WTC11 (cell line): ENCODE measurements around the gene TCF7L2. TPM values are rescaled to one million over a fixed set of nuclear protein-coding genes. Genes with fewer than 3 reads are reported as not detected.

Experiments
- ATAC-seq: fragments of 200-7000 bp; cut with Tn5 transposase; 2 replicates; pipeline ENCODE4 v1.10.0; 2021; ENCODE audit warnings: mild to moderate bottlenecking, moderate library complexity
- CTCF ChIA-PET: fragments of 300-600 bp; sonication (Branson Sonifier 250); formaldehyde crosslinking; loops from one replicate; lab custom pipeline; 2021; ENCODE audit warnings: antibody characterized with exemption; lab: Charles Lee
- POLR2A ChIA-PET: fragments of 350-600 bp; sonication (Branson Sonifier 250); formaldehyde crosslinking; loops from one replicate; lab custom pipeline; 2021; ENCODE audit warnings: antibody characterized with exemption; lab: Charles Lee
- DNase-seq: peaks from one replicate; pipeline ENCODE4 v3.0.0; 2021; ENCODE audit warnings: low spot score
- H3K27ac Mint-ChIP-seq: 2 replicates; pipeline ENCODE4 v1.8.0; 2021; ENCODE audit warnings: mixed read lengths
- H3K27me3 Mint-ChIP-seq: 2 replicates; pipeline ENCODE4 v1.8.0; 2021; ENCODE audit warnings: low read depth, mild to moderate bottlenecking, moderate library complexity, mixed read lengths
- H3K36me3 Mint-ChIP-seq: 2 replicates; pipeline ENCODE4 v1.8.0; 2021; ENCODE audit warnings: mixed read lengths
- H3K4me1 Mint-ChIP-seq: 2 replicates; pipeline ENCODE4 v1.8.0; 2022; ENCODE audit warnings: mixed read lengths
- H3K4me3 Mint-ChIP-seq: 2 replicates; pipeline ENCODE4 v1.8.0; 2021; ENCODE audit warnings: mild to moderate bottlenecking, moderate library complexity, mixed read lengths
- H3K9me3 Mint-ChIP-seq: 2 replicates; pipeline ENCODE4 v1.8.0; 2021; ENCODE audit warnings: mixed read lengths
- AR ChIP-seq: fragments of 250-450 bp; sonication (Bioruptor Pico); IDR thresholded peaks from 2 replicates; pipeline ENCODE4 v1.9.0; 2021; ENCODE audit warnings: mild to moderate bottlenecking
- ETV6 ChIP-seq: sonication (generic); formaldehyde crosslinking; IDR thresholded peaks from 2 replicates; pipeline ENCODE4 v1.8.1; 2022; ENCODE audit warnings: mild to moderate bottlenecking, missing genetic modification reagents
- FOXK1 ChIP-seq: sonication (generic); formaldehyde crosslinking; IDR thresholded peaks from 2 replicates; pipeline ENCODE4 v1.8.0; 2022; ENCODE audit warnings: mild to moderate bottlenecking, moderate library complexity, missing genetic modification reagents
- FOXP1 ChIP-seq: sonication (generic); formaldehyde crosslinking; IDR thresholded peaks from 2 replicates; pipeline ENCODE4 v1.8.0; 2022; ENCODE audit warnings: missing genetic modification reagents, mild to moderate bottlenecking, moderate library complexity, borderline replicate concordance
- GABPB1 ChIP-seq: sonication (generic); formaldehyde crosslinking; IDR thresholded peaks from 2 replicates; pipeline ENCODE4 v1.8.1; 2023; ENCODE audit warnings: mild to moderate bottlenecking, missing genetic modification reagents
- GTF2I ChIP-seq: fragments of 250-450 bp; sonication (Bioruptor Pico); conservative IDR thresholded peaks from 2 replicates; pipeline ENCODE4 v1.4.0; 2021; ENCODE audit warnings: mild to moderate bottlenecking
- IRF1 ChIP-seq: sonication (generic); formaldehyde crosslinking; IDR thresholded peaks from 2 replicates; pipeline ENCODE4 v1.8.0; 2023; ENCODE audit warnings: missing genetic modification reagents
- IRF2 ChIP-seq: sonication (generic); formaldehyde crosslinking; IDR thresholded peaks from 2 replicates; pipeline ENCODE4 v1.8.0; 2022; ENCODE audit warnings: low read depth, missing genetic modification reagents, borderline replicate concordance
- NFE2L1 ChIP-seq: sonication (generic); formaldehyde crosslinking; IDR thresholded peaks from 2 replicates; pipeline ENCODE4 v1.8.1; 2023; ENCODE audit warnings: missing genetic modification reagents
- NR2C2 ChIP-seq: sonication (generic); formaldehyde crosslinking; IDR thresholded peaks from 2 replicates; pipeline ENCODE4 v1.8.0; 2022; ENCODE audit warnings: mild to moderate bottlenecking, missing genetic modification reagents
- OVOL2 ChIP-seq: fragments of 250-450 bp; sonication (Bioruptor Pico); IDR thresholded peaks from 2 replicates; pipeline ENCODE4 v1.9.0; 2021; ENCODE audit warnings: mild to moderate bottlenecking, borderline replicate concordance
- SMAD4 ChIP-seq: sonication (generic); formaldehyde crosslinking; IDR thresholded peaks from 2 replicates; pipeline ENCODE4 v1.8.0; 2022; ENCODE audit warnings: mild to moderate bottlenecking, missing genetic modification reagents
- ZNF121 ChIP-seq: sonication (generic); formaldehyde crosslinking; IDR thresholded peaks from 2 replicates; pipeline ENCODE4 v1.8.0; 2023; ENCODE audit warnings: missing genetic modification reagents
- ZNF138 ChIP-seq: sonication (generic); formaldehyde crosslinking; conservative IDR thresholded peaks from 2 replicates; pipeline ENCODE4 v1.8.1; 2022; ENCODE audit warnings: mild to moderate bottlenecking, moderate library complexity, missing genetic modification reagents
- ZNF219 ChIP-seq: sonication (generic); formaldehyde crosslinking; IDR thresholded peaks from 2 replicates; pipeline ENCODE4 v1.8.0; 2023; ENCODE audit warnings: missing genetic modification reagents, mild to moderate bottlenecking, borderline replicate concordance
- ZNF263 ChIP-seq: sonication (generic); formaldehyde crosslinking; IDR thresholded peaks from 2 replicates; pipeline ENCODE4 v1.8.1; 2022; ENCODE audit warnings: low read depth, mild to moderate bottlenecking, moderate library complexity, missing genetic modification reagents
- ZNF416 ChIP-seq: fragments of 250-450 bp; sonication (Bioruptor Pico); IDR thresholded peaks from 2 replicates; pipeline ENCODE4 v1.9.0; 2021; ENCODE audit warnings: mild to moderate bottlenecking, inconsistent platforms
- total RNA-seq: library from RNA; stranded (reverse); gene quantifications from 3 replicates; pipeline ENCODE4 v1.2.3, GENCODE V29; 2021
- TF ChIP-seq, protein P1 (sequence below): sonication (generic); formaldehyde crosslinking; IDR thresholded peaks from 2 replicates; pipeline ENCODE4 v1.8.1; 2022; ENCODE audit warnings: mild to moderate bottlenecking, missing genetic modification reagents, moderate library complexity, borderline replicate concordance
- TF ChIP-seq, protein P2 (sequence below): sonication (generic); formaldehyde crosslinking; IDR thresholded peaks from 2 replicates; pipeline ENCODE4 v1.8.0; 2022; ENCODE audit warnings: mild to moderate bottlenecking, missing genetic modification reagents
- TF ChIP-seq, protein P3 (sequence below): sonication (generic); formaldehyde crosslinking; IDR thresholded peaks from 2 replicates; pipeline ENCODE4 v1.8.1; 2023; ENCODE audit warnings: mild to moderate bottlenecking, missing genetic modification reagents, borderline replicate concordance

Gene TCF7L2
- total RNA-seq, 1 experiment from 2014 or later, result 44.5 TPM

- Mint-ChIP-seq H3K4me3 (no peak overlapping the region), H3K27me3 (no peaks in the 10 kb centered on the region), H3K4me1 (peaks cover 52% of the 10 kb centered on the region), H3K36me3 (peaks cover 24% of the 10 kb centered on the region), H3K27ac (no peak overlapping the region), H3K9me3 (no peaks in the 10 kb centered on the region)
- POLR2A ChIA-PET, result interaction anchor here (0.5 kb wide), 1 partner anchor 68 kb away, joined by 3 read pairs; no protein-coding TSS in a partner anchor
- TF ChIP-seq ETV6 (no peak), IRF1 (CRISPR knock-in tag) (no peak), ZNF138 (no peak), ZNF121 (CRISPR knock-in tag) (no peak), FOXP1 (CRISPR knock-in tag) (no peak), OVOL2 (CRISPR knock-in tag) (no peak), ZNF263 (CRISPR knock-in tag) (no peak), GTF2I (CRISPR knock-in tag) (no peak), FOXK1 (CRISPR knock-in tag) (no peak), AR (CRISPR knock-in tag) (no peak)
- TF ChIP-seq, protein P1, sequence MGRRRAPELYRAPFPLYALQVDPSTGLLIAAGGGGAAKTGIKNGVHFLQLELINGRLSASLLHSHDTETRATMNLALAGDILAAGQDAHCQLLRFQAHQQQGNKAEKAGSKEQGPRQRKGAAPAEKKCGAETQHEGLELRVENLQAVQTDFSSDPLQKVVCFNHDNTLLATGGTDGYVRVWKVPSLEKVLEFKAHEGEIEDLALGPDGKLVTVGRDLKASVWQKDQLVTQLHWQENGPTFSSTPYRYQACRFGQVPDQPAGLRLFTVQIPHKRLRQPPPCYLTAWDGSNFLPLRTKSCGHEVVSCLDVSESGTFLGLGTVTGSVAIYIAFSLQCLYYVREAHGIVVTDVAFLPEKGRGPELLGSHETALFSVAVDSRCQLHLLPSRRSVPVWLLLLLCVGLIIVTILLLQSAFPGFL (CRISPR knock-in tag), result no peak
- ATAC-seq (no peak), DNase-seq (no peak)
- CTCF ChIA-PET, result no interaction called here
These were observed 88.9 kb downstream of the TCF7L2 start for GRCh38 chr10:113038985-113039384.

DNA sequence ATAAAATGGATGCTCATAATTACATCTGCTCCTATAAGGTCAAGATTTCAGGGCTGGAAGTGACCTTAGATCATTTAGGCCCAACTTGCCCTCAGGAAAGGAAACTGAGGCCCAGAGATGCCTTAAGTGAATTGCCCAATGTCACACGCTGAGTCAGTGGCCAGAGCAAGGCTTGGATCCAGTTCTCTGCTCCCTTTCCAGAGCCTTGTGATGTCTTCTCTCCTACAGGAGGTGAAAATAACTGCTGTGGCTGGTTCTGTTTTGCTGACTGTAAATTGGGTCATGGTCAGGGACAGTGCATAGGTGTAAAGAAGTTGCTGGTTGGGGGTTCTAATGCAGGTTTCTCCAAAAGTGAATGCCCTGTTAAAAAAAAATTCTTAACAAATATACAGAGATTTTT is 91.3 kb downstream of the TCF7L2 start:
- peaks cover 60% of the 10 kb centered on the region for H3K4me1 Mint-ChIP-seq
- TF ChIP-seq, protein P2, sequence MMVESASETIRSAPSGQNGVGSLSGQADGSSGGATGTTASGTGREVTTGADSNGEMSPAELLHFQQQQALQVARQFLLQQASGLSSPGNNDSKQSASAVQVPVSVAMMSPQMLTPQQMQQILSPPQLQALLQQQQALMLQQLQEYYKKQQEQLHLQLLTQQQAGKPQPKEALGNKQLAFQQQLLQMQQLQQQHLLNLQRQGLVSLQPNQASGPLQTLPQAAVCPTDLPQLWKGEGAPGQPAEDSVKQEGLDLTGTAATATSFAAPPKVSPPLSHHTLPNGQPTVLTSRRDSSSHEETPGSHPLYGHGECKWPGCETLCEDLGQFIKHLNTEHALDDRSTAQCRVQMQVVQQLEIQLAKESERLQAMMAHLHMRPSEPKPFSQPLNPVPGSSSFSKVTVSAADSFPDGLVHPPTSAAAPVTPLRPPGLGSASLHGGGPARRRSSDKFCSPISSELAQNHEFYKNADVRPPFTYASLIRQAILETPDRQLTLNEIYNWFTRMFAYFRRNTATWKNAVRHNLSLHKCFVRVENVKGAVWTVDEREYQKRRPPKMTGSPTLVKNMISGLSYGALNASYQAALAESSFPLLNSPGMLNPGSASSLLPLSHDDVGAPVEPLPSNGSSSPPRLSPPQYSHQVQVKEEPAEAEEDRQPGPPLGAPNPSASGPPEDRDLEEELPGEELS, result no peak
- TF ChIP-seq ZNF219 (CRISPR knock-in tag), result no peak
- TF ChIP-seq IRF2, result no peak
- no peak for TF ChIP-seq NR2C2 (CRISPR knock-in tag)
- no peak for TF ChIP-seq ZNF416 (CRISPR knock-in tag)
- TF ChIP-seq GABPB1, result no peak
- TF ChIP-seq, protein P3, sequence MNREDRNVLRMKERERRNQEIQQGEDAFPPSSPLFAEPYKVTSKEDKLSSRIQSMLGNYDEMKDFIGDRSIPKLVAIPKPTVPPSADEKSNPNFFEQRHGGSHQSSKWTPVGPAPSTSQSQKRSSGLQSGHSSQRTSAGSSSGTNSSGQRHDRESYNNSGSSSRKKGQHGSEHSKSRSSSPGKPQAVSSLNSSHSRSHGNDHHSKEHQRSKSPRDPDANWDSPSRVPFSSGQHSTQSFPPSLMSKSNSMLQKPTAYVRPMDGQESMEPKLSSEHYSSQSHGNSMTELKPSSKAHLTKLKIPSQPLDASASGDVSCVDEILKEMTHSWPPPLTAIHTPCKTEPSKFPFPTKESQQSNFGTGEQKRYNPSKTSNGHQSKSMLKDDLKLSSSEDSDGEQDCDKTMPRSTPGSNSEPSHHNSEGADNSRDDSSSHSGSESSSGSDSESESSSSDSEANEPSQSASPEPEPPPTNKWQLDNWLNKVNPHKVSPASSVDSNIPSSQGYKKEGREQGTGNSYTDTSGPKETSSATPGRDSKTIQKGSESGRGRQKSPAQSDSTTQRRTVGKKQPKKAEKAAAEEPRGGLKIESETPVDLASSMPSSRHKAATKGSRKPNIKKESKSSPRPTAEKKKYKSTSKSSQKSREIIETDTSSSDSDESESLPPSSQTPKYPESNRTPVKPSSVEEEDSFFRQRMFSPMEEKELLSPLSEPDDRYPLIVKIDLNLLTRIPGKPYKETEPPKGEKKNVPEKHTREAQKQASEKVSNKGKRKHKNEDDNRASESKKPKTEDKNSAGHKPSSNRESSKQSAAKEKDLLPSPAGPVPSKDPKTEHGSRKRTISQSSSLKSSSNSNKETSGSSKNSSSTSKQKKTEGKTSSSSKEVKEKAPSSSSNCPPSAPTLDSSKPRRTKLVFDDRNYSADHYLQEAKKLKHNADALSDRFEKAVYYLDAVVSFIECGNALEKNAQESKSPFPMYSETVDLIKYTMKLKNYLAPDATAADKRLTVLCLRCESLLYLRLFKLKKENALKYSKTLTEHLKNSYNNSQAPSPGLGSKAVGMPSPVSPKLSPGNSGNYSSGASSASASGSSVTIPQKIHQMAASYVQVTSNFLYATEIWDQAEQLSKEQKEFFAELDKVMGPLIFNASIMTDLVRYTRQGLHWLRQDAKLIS (CRISPR knock-in tag), result no peak
- TF ChIP-seq ZNF138, result no peak
- no peak for TF ChIP-seq GTF2I (CRISPR knock-in tag)
- no peak for TF ChIP-seq NFE2L1
- TF ChIP-seq SMAD4 (CRISPR knock-in tag), result no peak
- TF ChIP-seq FOXP1 (CRISPR knock-in tag), result no peak
- no peak for DNase-seq
- H3K27me3 Mint-ChIP-seq, result no peaks in the 10 kb centered on the region
- H3K9me3 Mint-ChIP-seq, result no peaks in the 10 kb centered on the region
- H3K27ac Mint-ChIP-seq, result no peak overlapping the region
- peaks cover 24% of the 10 kb centered on the region for H3K36me3 Mint-ChIP-seq
- no peak overlapping the region for H3K4me3 Mint-ChIP-seq
- ChIA-PET CTCF (interaction anchor here (1.2 kb wide), 1 partner anchor 12 kb away, joined by 4 read pairs; no protein-coding TSS in a partner anchor), POLR2A (no interaction called here)
- ATAC-seq, result no peak
